Fibroblast of lung (primary cell): ENCODE results near the gene BSND. TPM values are rescaled to one million over a fixed set of nuclear protein-coding genes. Genes with fewer than 3 reads are reported as not detected.

ENCODE experiments used
- DNase-seq, 2 donors: peaks; one replicate each; pipeline versions ENCODE4 v3.0.0 to v3.0.0-alpha.2; 2010; ENCODE audit warnings: low read depth in 2 of 2
- H2AFZ ChIP-seq: 2 replicates; pipeline ENCODE4 v1.5.1; 2012; ENCODE audit warnings: low read length, control low read depth, inconsistent platforms
- H3K27ac ChIP-seq: 2 replicates; pipeline ENCODE4 v1.5.1; 2011; ENCODE audit warnings: low read length, control low read depth; ENCODE audit not compliant: insufficient read depth
- H3K27me3 ChIP-seq: 2 replicates; pipeline ENCODE4 v1.5.1; 2011; ENCODE audit warnings: mild to moderate bottlenecking, low read length; ENCODE audit not compliant: control insufficient read depth, insufficient read depth
- H3K36me3 ChIP-seq: 2 replicates; pipeline ENCODE4 v1.5.1; 2011; ENCODE audit warnings: low read length; ENCODE audit not compliant: control insufficient read depth, insufficient read depth
- H3K4me1 ChIP-seq: 2 replicates; pipeline ENCODE4 v1.5.1; 2011; ENCODE audit warnings: low read length; ENCODE audit not compliant: control insufficient read depth, insufficient read depth; ENCODE audit errors: extremely low read depth
- H3K4me2 ChIP-seq: 2 replicates; pipeline ENCODE4 v1.5.1; 2011; ENCODE audit warnings: low read length, control low read depth; ENCODE audit not compliant: insufficient read depth; ENCODE audit errors: extremely low read depth
- H3K4me3 ChIP-seq, 4 experiments: fragments of 200-600 bp in 1 of 4; sonication (generic) in 1 of 4; replicated peaks in 1 of 4; 2 replicates each; pipeline ENCODE4 v1.5.1; 2011 to 2016; ENCODE audit warnings: low read length in 4 of 4, low read depth in 3 of 4, mild to moderate bottlenecking in 3 of 4, control low read depth in 2 of 4, inconsistent platforms in 1 of 4, mixed read lengths in 1 of 4; ENCODE audit not compliant: insufficient read depth in 1 of 4; ENCODE audit errors: control extremely low read depth in 1 of 4
- H3K79me2 ChIP-seq: 2 replicates; pipeline ENCODE4 v1.5.1; 2012; ENCODE audit warnings: mild to moderate bottlenecking, low read length, inconsistent platforms; ENCODE audit not compliant: control insufficient read depth, insufficient read depth
- H3K9ac ChIP-seq: 2 replicates; pipeline ENCODE4 v1.5.1; 2011; ENCODE audit warnings: mild to moderate bottlenecking, low read length, control low read depth; ENCODE audit not compliant: insufficient read depth
- H3K9me3 ChIP-seq: 2 replicates; pipeline ENCODE4 v1.5.1; 2012; ENCODE audit warnings: low read depth, low read length; ENCODE audit not compliant: control insufficient read depth, insufficient read depth
- H4K20me1 ChIP-seq: 2 replicates; pipeline ENCODE4 v1.5.1; 2011; ENCODE audit warnings: low read length; ENCODE audit not compliant: control insufficient read depth, insufficient read depth; ENCODE audit errors: extremely low read depth
- CTCF ChIP-seq, 2 donors: IDR thresholded peaks in 1 of 2; conservative IDR thresholded peaks in 1 of 2; 1 replicate in 1 of 2; 2 replicates in 1 of 2; pipeline ENCODE4 v1.5.1; 2011 to 2012; ENCODE audit warnings: low read length in 2 of 2, control low read depth in 1 of 2, inconsistent platforms in 1 of 2, low read depth in 1 of 2, mild to moderate bottlenecking in 1 of 2
- EZH2 ChIP-seq: IDR thresholded peaks from 2 replicates; pipeline ENCODE4 v1.5.1; 2012; ENCODE audit warnings: low read length, control low read depth, mild to moderate bottlenecking; ENCODE audit errors: missing control alignments
- polyA plus RNA-seq, 2 donors: library from polyadenylated mRNA; depleted of rRNA in 1 of 2; stranded (reverse) in 1 of 2; unstranded in 1 of 2; fragments of >200 nt; gene quantifications; 2 replicates each; pipeline ENCODE4 v1.2.1, GENCODE V29; 2011 to 2012; ENCODE audit warnings: missing spikeins in 1 of 2
- total RNA-seq: library from RNA; depleted of rRNA; stranded (reverse); fragments of >200 nt; gene quantifications from 2 replicates; pipeline ENCODE4 v1.2.1, GENCODE V29; 2014

Gene BSND
- total and polyA plus RNA-seq, 2 donors (not counting 1 experiment from before 2014, with no cell fraction given), result not detected

- H2AFZ ChIP-seq, result peak overlapping the region; percentile 33
- no peak overlapping the region for H3K4me3 ChIP-seq
- no peak overlapping the region for H3K4me2 ChIP-seq
- H3K27me3 ChIP-seq, result no peaks in the 10 kb centered on the region
- no peaks in the 10 kb centered on the region for H4K20me1 ChIP-seq
- H3K79me2 ChIP-seq, result no peaks in the 10 kb centered on the region
- H3K27ac ChIP-seq, result no peak overlapping the region
- peaks cover 3% of the 10 kb centered on the region for H3K4me1 ChIP-seq
- no peaks in the 10 kb centered on the region for H3K9me3 ChIP-seq
- H3K9ac ChIP-seq, result no peak overlapping the region
- H3K36me3 ChIP-seq, result no peaks in the 10 kb centered on the region
- peak; percentile 37 to 56 for DNase-seq
- TF ChIP-seq EZH2 (no peak), CTCF (conservative IDR thresholded peaks at IDR 0.05 in 1 of 2, IDR thresholded peaks at IDR 0.05 in 1 of 2; ENCODE audit: low read depth in 1 of 2, low read length in 2 of 2) (no peak)
These were observed 33.0 kb upstream of the BSND start for GRCh38 chr1:54965624-54966340.

- no peak overlapping the region for H3K27ac ChIP-seq
- H3K36me3 ChIP-seq, result no peaks in the 10 kb centered on the region
- H3K4me2 ChIP-seq, result no peak overlapping the region
- H2AFZ ChIP-seq, result no peak overlapping the region
- no peaks in the 10 kb centered on the region for H3K27me3 ChIP-seq
- no peak for DNase-seq
- no peaks in the 10 kb centered on the region for H3K79me2 ChIP-seq
- H3K4me3 ChIP-seq, result no peak overlapping the region
- H3K4me1 ChIP-seq, result peaks cover 3% of the 10 kb centered on the region
- no peak for TF ChIP-seq CTCF (conservative IDR thresholded peaks at IDR 0.05 in 1 of 2, IDR thresholded peaks at IDR 0.05 in 1 of 2; ENCODE audit: low read depth in 1 of 2, low read length in 2 of 2)
- TF ChIP-seq EZH2, result no peak
- H4K20me1 ChIP-seq, result no peaks in the 10 kb centered on the region
- no peak overlapping the region for H3K9ac ChIP-seq
- H3K9me3 ChIP-seq, result no peaks in the 10 kb centered on the region
These were observed 31.4 kb upstream of the BSND start for GRCh38 chr1:54967372-54967771.

GRCh38 chr1:54968551-54968950 lies 30.2 kb upstream of the BSND start:
- H3K36me3 ChIP-seq, result no peaks in the 10 kb centered on the region
- TF ChIP-seq CTCF (conservative IDR thresholded peaks at IDR 0.05 in 1 of 2, IDR thresholded peaks at IDR 0.05 in 1 of 2; ENCODE audit: low read depth in 1 of 2, low read length in 2 of 2) (no peak), EZH2 (no peak)
- no peaks in the 10 kb centered on the region for H3K79me2 ChIP-seq
- no peaks in the 10 kb centered on the region for H3K27me3 ChIP-seq
- H3K4me1 ChIP-seq, result peaks cover 3% of the 10 kb centered on the region
- H3K27ac ChIP-seq, result no peak overlapping the region
- no peak overlapping the region for H2AFZ ChIP-seq
- DNase-seq, result no peak
- no peaks in the 10 kb centered on the region for H3K9me3 ChIP-seq
- H3K9ac ChIP-seq, result no peak overlapping the region
- no peak overlapping the region for H3K4me3 ChIP-seq
- H3K4me2 ChIP-seq, result no peak overlapping the region
- H4K20me1 ChIP-seq, result no peaks in the 10 kb centered on the region
